Natural killer cell (primary cell): ENCODE measurements around the gene DTX4. TPM values are rescaled to one million over a fixed set of nuclear protein-coding genes. Genes with fewer than 3 reads are reported as not detected.

Experiments used
- ATAC-seq, 3 donors: fragments of 150-1000 bp in 2 of 3; fragments of 200-7000 bp in 1 of 3; cut with Tn5 transposase; 1 replicate in 1 of 3; 2 replicates in 2 of 3; pipeline ENCODE4 v1.10.0; 2021; ENCODE audit warnings: mild to moderate bottlenecking in 2 of 3, moderate library complexity in 2 of 3
- DNase-seq, 2 donors: peaks; one replicate each; pipeline versions ENCODE4 v3.0.0 to v3.0.0-alpha.2; 2013 to 2021; ENCODE audit warnings: mixed read lengths in 1 of 2
- H3K27ac ChIP-seq: one replicate; pipeline ENCODE4 v1.5.1; 2013; ENCODE audit warnings: mild to moderate bottlenecking, low read length
- H3K27me3 ChIP-seq: one replicate; pipeline ENCODE4 v1.6.1; 2013; ENCODE audit warnings: low read length; ENCODE audit not compliant: control insufficient read depth, insufficient read depth
- H3K36me3 ChIP-seq: one replicate; pipeline ENCODE4 v1.6.1; 2013; ENCODE audit warnings: low read length; ENCODE audit not compliant: control insufficient read depth, insufficient read depth
- H3K4me1 ChIP-seq: one replicate; pipeline ENCODE4 v1.6.1; 2013; ENCODE audit warnings: low read length; ENCODE audit not compliant: control insufficient read depth, insufficient read depth
- H3K4me3 ChIP-seq: one replicate; pipeline ENCODE4 v1.5.1; 2013; ENCODE audit warnings: low read length
- H3K9me3 ChIP-seq: one replicate; pipeline ENCODE4 v1.6.1; 2013; ENCODE audit warnings: low read length; ENCODE audit not compliant: control insufficient read depth, insufficient read depth
- H3K27ac Mint-ChIP-seq, 2 donors: one replicate each; pipeline ENCODE4 v1.8.0; 2022; ENCODE audit warnings: mild to moderate bottlenecking in 2 of 2, mixed read lengths in 2 of 2, moderate library complexity in 1 of 2
- H3K27me3 Mint-ChIP-seq, 2 donors: one replicate each; pipeline ENCODE4 v1.8.0; 2022; ENCODE audit warnings: low read depth in 2 of 2, mixed read lengths in 2 of 2
- H3K36me3 Mint-ChIP-seq: one replicate; pipeline ENCODE4 v1.8.0; 2022; ENCODE audit warnings: mixed read lengths
- H3K4me1 Mint-ChIP-seq, 2 donors: one replicate each; pipeline ENCODE4 v1.8.0; 2022; ENCODE audit warnings: mixed read lengths in 2 of 2
- H3K4me3 Mint-ChIP-seq: one replicate; pipeline ENCODE4 v1.8.0; 2022; ENCODE audit warnings: mild to moderate bottlenecking, moderate library complexity, mixed read lengths
- H3K9me3 Mint-ChIP-seq, 2 donors: one replicate each; pipeline ENCODE4 v1.8.0; 2022; ENCODE audit warnings: mixed read lengths in 2 of 2
- WGBS: methylation state at CpG from one replicate; pipeline ENCODE4 v1.1.7; 2013; ENCODE audit warnings: missing lambda C conversion rate; ENCODE audit not compliant: insufficient coverage; 5-methylcytosine and 5-hydroxymethylcytosine counted together
- intact Hi-C: fragments of 100-400 bp; cut with micrococcal nuclease; formaldehyde crosslinking; loops from one replicate; pipeline ENCODE4 v1.14.2; 2022
- total RNA-seq, 4 donors: library from RNA; stranded (reverse); fragments of 120-200 nt in 1 of 4; gene quantifications; one replicate each; pipeline versions ENCODE4 v1.2.3 to v1.2.4, GENCODE V29; 2013 to 2022
- TF ChIP-seq, protein P1 (sequence below): fragments of 200-600 bp; IDR thresholded peaks from one replicate; pipeline ENCODE4 v1.8.0; 2022; ENCODE audit warnings: antibody characterized with exemption

The DTX4 gene
- total RNA-seq, 3 donors from 2014 or later (not counting 1 experiment from before 2014, with no cell fraction given): 0.21 to 0.90 (median 0.59) TPM

DNA sequence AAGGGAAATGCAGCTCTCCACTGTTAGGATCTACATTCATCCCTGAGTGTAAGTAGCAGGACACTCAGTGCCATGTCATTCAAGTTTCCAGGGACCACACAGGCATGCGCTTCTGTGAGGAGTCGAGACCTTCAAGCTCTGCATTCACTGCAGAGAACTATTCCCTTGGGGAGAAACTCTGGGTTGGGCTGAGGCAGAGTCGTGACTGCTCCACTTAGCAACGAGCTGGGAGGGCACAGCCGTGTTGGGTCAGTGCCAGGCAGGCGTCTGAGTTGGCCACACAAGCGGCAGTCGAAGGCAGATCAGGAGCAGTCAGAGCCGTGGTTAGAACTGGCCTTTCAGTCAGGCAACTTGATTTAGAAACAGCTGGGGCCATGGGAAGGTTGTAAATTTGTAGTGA, 26.1 kb downstream of the DTX4 start:
- no peak for ATAC-seq
- Histone ChIP-seq H3K27me3 (no peaks in the 10 kb centered on the region), H3K27ac (no peak overlapping the region), H3K4me3 (no peak overlapping the region), H3K36me3 (no peaks in the 10 kb centered on the region), H3K4me1 (no peaks in the 10 kb centered on the region), H3K9me3 (no peaks in the 10 kb centered on the region)
- intact Hi-C loops: no loop called here
- no peak overlapping the region for H3K27ac Mint-ChIP-seq
- H3K9me3 Mint-ChIP-seq: no peaks in the 10 kb centered on the region
- DNase-seq: no peak
- no peaks in the 10 kb centered on the region for H3K36me3 Mint-ChIP-seq
- TF ChIP-seq, protein P1, sequence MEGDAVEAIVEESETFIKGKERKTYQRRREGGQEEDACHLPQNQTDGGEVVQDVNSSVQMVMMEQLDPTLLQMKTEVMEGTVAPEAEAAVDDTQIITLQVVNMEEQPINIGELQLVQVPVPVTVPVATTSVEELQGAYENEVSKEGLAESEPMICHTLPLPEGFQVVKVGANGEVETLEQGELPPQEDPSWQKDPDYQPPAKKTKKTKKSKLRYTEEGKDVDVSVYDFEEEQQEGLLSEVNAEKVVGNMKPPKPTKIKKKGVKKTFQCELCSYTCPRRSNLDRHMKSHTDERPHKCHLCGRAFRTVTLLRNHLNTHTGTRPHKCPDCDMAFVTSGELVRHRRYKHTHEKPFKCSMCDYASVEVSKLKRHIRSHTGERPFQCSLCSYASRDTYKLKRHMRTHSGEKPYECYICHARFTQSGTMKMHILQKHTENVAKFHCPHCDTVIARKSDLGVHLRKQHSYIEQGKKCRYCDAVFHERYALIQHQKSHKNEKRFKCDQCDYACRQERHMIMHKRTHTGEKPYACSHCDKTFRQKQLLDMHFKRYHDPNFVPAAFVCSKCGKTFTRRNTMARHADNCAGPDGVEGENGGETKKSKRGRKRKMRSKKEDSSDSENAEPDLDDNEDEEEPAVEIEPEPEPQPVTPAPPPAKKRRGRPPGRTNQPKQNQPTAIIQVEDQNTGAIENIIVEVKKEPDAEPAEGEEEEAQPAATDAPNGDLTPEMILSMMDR: no peak
- H3K4me3 Mint-ChIP-seq: no peak overlapping the region
- no peaks in the 10 kb centered on the region for H3K4me1 Mint-ChIP-seq
- peaks cover 0 to 15% of the 10 kb centered on the region in 2 donors for H3K27me3 Mint-ChIP-seq
- WGBS: 26% methylated on average over 9 of the region's 9 CpGs

- Histone ChIP-seq H3K9me3 (no peaks in the 10 kb centered on the region), H3K27ac (no peak overlapping the region), H3K4me3 (no peak overlapping the region), H3K27me3 (no peaks in the 10 kb centered on the region), H3K4me1 (no peaks in the 10 kb centered on the region), H3K36me3 (no peaks in the 10 kb centered on the region)
- H3K36me3 Mint-ChIP-seq: no peaks in the 10 kb centered on the region
- no peaks in the 10 kb centered on the region for H3K9me3 Mint-ChIP-seq
- no peak overlapping the region for H3K4me3 Mint-ChIP-seq
- H3K27ac Mint-ChIP-seq: no peak overlapping the region
- H3K27me3 Mint-ChIP-seq: peaks cover 0 to 15% of the 10 kb centered on the region in 2 donors
- intact Hi-C loops: no loop called here
- 100% methylated on average over 2 of the region's 2 CpGs for WGBS
- no peak for ATAC-seq
- DNase-seq: no peak
- TF ChIP-seq, protein P1: no peak
- no peaks in the 10 kb centered on the region for H3K4me1 Mint-ChIP-seq
Measured at GRCh38 chr11:59198726-59199125, 26.8 kb downstream of the DTX4 start.

GRCh38 chr11:59199546-59200422, 27.9 kb downstream of the DTX4 start:
- H3K9me3 ChIP-seq: no peaks in the 10 kb centered on the region
- no peaks in the 10 kb centered on the region for H3K36me3 ChIP-seq
- Mint-ChIP-seq H3K4me3 (no peak overlapping the region), H3K4me1 (no peaks in the 10 kb centered on the region), H3K36me3 (no peaks in the 10 kb centered on the region), H3K27me3 (peaks cover 0 to 10% of the 10 kb centered on the region in 2 donors), H3K9me3 (no peaks in the 10 kb centered on the region), H3K27ac (no peak overlapping the region)
- TF ChIP-seq, protein P1: no peak
- H3K4me1 ChIP-seq: no peaks in the 10 kb centered on the region
- ATAC-seq (peak in 1 of 3 donors; percentile 29), DNase-seq (peak in 1 of 2 donors; percentile 49)
- H3K27me3 ChIP-seq: no peaks in the 10 kb centered on the region
- intact Hi-C loops: no loop called here
- no peak overlapping the region for H3K4me3 ChIP-seq
- 75% methylated on average over 14 of the region's 14 CpGs for WGBS
- no peak overlapping the region for H3K27ac ChIP-seq

DNA sequence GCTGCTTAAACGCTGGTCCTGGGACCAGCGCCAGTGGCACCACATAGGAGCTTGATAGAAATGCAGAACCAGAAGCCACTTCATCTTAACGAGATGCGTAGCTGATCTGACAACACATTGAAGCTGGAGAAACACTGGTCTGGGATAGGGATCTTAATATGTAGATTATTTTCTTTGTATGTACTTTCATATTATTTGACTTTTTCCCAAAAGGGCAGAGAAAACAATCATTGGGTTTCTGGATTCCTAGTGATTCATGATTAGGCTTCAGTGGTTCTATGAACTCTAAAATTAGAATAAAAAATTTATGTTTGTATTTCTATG, 28.5 kb downstream of the DTX4 start:
- Histone ChIP-seq H3K36me3 (no peaks in the 10 kb centered on the region), H3K27ac (no peak overlapping the region), H3K27me3 (no peaks in the 10 kb centered on the region), H3K4me3 (no peak overlapping the region), H3K4me1 (no peaks in the 10 kb centered on the region), H3K9me3 (no peaks in the 10 kb centered on the region)
- no peak overlapping the region for H3K27ac Mint-ChIP-seq
- intact Hi-C loops: no loop called here
- 48% methylated on average over 4 of the region's 4 CpGs for WGBS
- H3K27me3 Mint-ChIP-seq: peaks cover 0 to 9% of the 10 kb centered on the region in 2 donors
- TF ChIP-seq, protein P1: no peak
- H3K9me3 Mint-ChIP-seq: no peaks in the 10 kb centered on the region
- no peak overlapping the region for H3K4me3 Mint-ChIP-seq
- peak in 1 of 3 donors; percentile 15 for ATAC-seq
- no peaks in the 10 kb centered on the region for H3K4me1 Mint-ChIP-seq
- DNase-seq: no peak
- no peaks in the 10 kb centered on the region for H3K36me3 Mint-ChIP-seq
